GM12878 (cell line): ENCODE results near the gene PKLR. TPM values are rescaled to one million over a fixed set of nuclear protein-coding genes. Genes with fewer than 3 reads are reported as not detected.

Experiments used
- ATAC-seq: fragments of 200-7000 bp; cut with Tn5 transposase; 3 replicates; pipeline ENCODE4 v1.9.1; 2020; ENCODE audit warnings: mild to moderate bottlenecking, moderate library complexity
- BruUV-seq: library from RNA; stranded (reverse); fragments of 400-500 nt; replicated peaks from 2 replicates; lab custom pipeline; 2021; lab: Mats Ljungman, UMichigan
- CTCF ChIA-PET: fragments of 300-600 bp; sonication (Branson Sonifier 250); formaldehyde crosslinking; extraction: SDS; loops from one replicate; lab custom pipeline; 2021; ENCODE audit warnings: inconsistent platforms; lab: Yijun Ruan, JAX
- POLR2A ChIA-PET: fragments of 350-600 bp; formaldehyde crosslinking; extraction: SDS; loops from one replicate; lab custom pipeline; 2021; ENCODE audit warnings: inconsistent platforms; lab: Charles Lee
- RAD21 ChIA-PET: fragments of 300-600 bp; sonication (Branson Sonifier 250); formaldehyde crosslinking; loops from one replicate; lab custom pipeline; 2023; ENCODE audit warnings: antibody characterized with exemption; ENCODE audit not compliant: unreplicated experiment; lab: Charles Lee
- SMC1A ChIA-PET: fragments of 300-600 bp; sonication (Branson Sonifier 250); formaldehyde crosslinking; loops from one replicate; lab custom pipeline; 2023; ENCODE audit not compliant: unreplicated experiment, uncharacterized antibody; lab: Charles Lee
- DNase-seq: peaks from one replicate; pipeline ENCODE4 v3.0.0-alpha.2; 2011; ENCODE audit warnings: low read depth, low spot score
- FAIRE-seq: peaks from 3 replicates; lab custom pipeline; 2011; peaks lifted over from hg19 to GRCh38; lab: Jason Lieb, UNC
- H2AFZ ChIP-seq: 2 replicates; pipeline ENCODE4 v1.6.0; 2011; ENCODE audit warnings: low read depth, low read length, control low read depth; ENCODE audit not compliant: control insufficient read depth
- H3K27ac ChIP-seq: 2 replicates; pipeline ENCODE4 v1.5.1; 2011; ENCODE audit warnings: control low read depth; ENCODE audit not compliant: control insufficient read depth, insufficient read depth
- H3K27me3 ChIP-seq, 2 experiments: replicated peaks in 1 of 2; 2 replicates each; pipeline versions ENCODE4 v1.6.0 to v1.6.1; 2011; ENCODE audit warnings: low read length in 1 of 2; ENCODE audit not compliant: control insufficient read depth in 2 of 2, insufficient read depth in 2 of 2
- H3K36me3 ChIP-seq, 2 experiments: 2 replicates each; pipeline ENCODE4 v1.5.1; 2011; ENCODE audit warnings: low read length in 1 of 2; ENCODE audit not compliant: control insufficient read depth in 2 of 2, insufficient read depth in 2 of 2
- H3K4me1 ChIP-seq: 2 replicates; pipeline ENCODE4 v1.6.1; 2011; ENCODE audit warnings: mild to moderate bottlenecking, low read length, moderate library complexity, mixed read lengths; ENCODE audit not compliant: control insufficient read depth, insufficient read depth
- H3K4me2 ChIP-seq: 2 replicates; pipeline ENCODE4 v1.6.0; 2011; ENCODE audit warnings: control low read depth; ENCODE audit not compliant: control insufficient read depth, insufficient read depth
- H3K4me3 ChIP-seq: fragments of 200-600 bp; sonication (generic); 2 replicates; pipeline ENCODE4 v1.5.1; 2016
- H3K79me2 ChIP-seq: 2 replicates; pipeline ENCODE4 v1.6.0; 2011; ENCODE audit warnings: low read length; ENCODE audit not compliant: control insufficient read depth, insufficient read depth
- H3K9ac ChIP-seq: 2 replicates; pipeline ENCODE4 v1.8.0; 2011; ENCODE audit warnings: low read length, control low read depth, mixed read lengths; ENCODE audit not compliant: control insufficient read depth, insufficient read depth
- H3K9me3 ChIP-seq: replicated peaks from 3 replicates; pipeline ENCODE4 v1.5.1; 2011; ENCODE audit warnings: mild to moderate bottlenecking, low read length; ENCODE audit not compliant: control insufficient read depth, insufficient read depth
- H4K20me1 ChIP-seq: 2 replicates; pipeline ENCODE4 v1.6.0; 2011; ENCODE audit not compliant: control insufficient read depth, insufficient read depth
- FOXK2 ChIP-seq: fragments of 450-650 bp; IDR thresholded peaks from 2 replicates; pipeline ENCODE4 v1.6.1; 2017; ENCODE audit warnings: mild to moderate bottlenecking, moderate library complexity
- GATAD2B ChIP-seq: fragments of 450-650 bp; conservative IDR thresholded peaks from 2 replicates; pipeline ENCODE4 v1.6.1; 2017; ENCODE audit warnings: low read depth, mild to moderate bottlenecking, moderate library complexity
- MTA2 ChIP-seq: fragments of 450-650 bp; IDR thresholded peaks from 2 replicates; pipeline ENCODE4 v1.6.1; 2016; ENCODE audit warnings: low read depth, mild to moderate bottlenecking, moderate library complexity
- NFYB ChIP-seq: IDR thresholded peaks from 2 replicates; pipeline ENCODE4 v1.6.1; 2011; ENCODE audit warnings: low read depth, mild to moderate bottlenecking, low read length, improper control_type of control experiment, moderate library complexity; ENCODE audit not compliant: insufficient read depth
- NR2F1 ChIP-seq: fragments of 450-650 bp; conservative IDR thresholded peaks from 2 replicates; pipeline ENCODE4 v1.6.1; 2017; ENCODE audit warnings: mild to moderate bottlenecking
- SPI1 ChIP-seq: IDR thresholded peaks from 2 replicates; pipeline ENCODE4 v1.6.1; 2011; ENCODE audit warnings: low read depth, mild to moderate bottlenecking, low read length, moderate library complexity, borderline replicate concordance; ENCODE audit not compliant: insufficient read depth
- SRF ChIP-seq, 2 experiments: IDR thresholded peaks; 2 replicates each; pipeline ENCODE4 v1.6.1; 2011; ENCODE audit warnings: low read depth in 2 of 2, low read length in 2 of 2, mild to moderate bottlenecking in 1 of 2, moderate library complexity in 1 of 2
- STAT1 ChIP-seq: fragments of 450-650 bp; conservative IDR thresholded peaks from 2 replicates; pipeline ENCODE4 v1.6.1; 2014; ENCODE audit warnings: antibody characterized with exemption, mild to moderate bottlenecking
- ZSCAN29 ChIP-seq: fragments of 450-650 bp; IDR thresholded peaks from 2 replicates; pipeline ENCODE4 v1.6.1; 2017; ENCODE audit warnings: mild to moderate bottlenecking, moderate library complexity
- WGBS: methylation state at CpG from one replicate; pipeline ENCODE4 v1.1.6; 2016; ENCODE audit warnings: low lambda C conversion rate; ENCODE audit not compliant: insufficient replicate concordance, insufficient coverage; ENCODE audit errors: missing lambda C conversion rate; 5-methylcytosine and 5-hydroxymethylcytosine counted together
- in situ Hi-C: fragments of 300-500 bp; cut with MboI; formaldehyde crosslinking; loops from 9 replicates; pipeline ENCODE4 v1.14.3; 2018; ENCODE audit warnings: mixed read lengths
- intact Hi-C: fragments of 100-400 bp; cut with micrococcal nuclease; formaldehyde crosslinking; loops from one replicate; pipeline ENCODE4 v1.14.2; 2022; ENCODE audit not compliant: unreplicated experiment
- polyA plus RNA-seq, 11 experiments: library from polyadenylated mRNA; depleted of rRNA in 4 of 11; unstranded in 6 of 11; stranded (reverse) in 5 of 11; fragments of >200 nt; fragmentation: Nextera tagmentation in 4 of 11; fragmentation: Illumina TruSeq in 1 of 11; extraction: Ambion mirVana in 4 of 11; extraction: Trizol in 1 of 11; gene quantifications; 1 replicate in 1 of 11; 2 replicates in 10 of 11; pipeline versions ENCODE4 v1.2.1 to v1.2.3, GENCODE V29; 2011 to 2016; ENCODE audit warnings: inconsistent platforms in 2 of 11, missing spikeins in 2 of 11, low read depth in 1 of 11
- total RNA-seq, 4 experiments: library from RNA; depleted of rRNA in 3 of 4; stranded (reverse); fragments of >200 nt in 3 of 4; fragmentation: Illumina TruSeq in 1 of 4; extraction: Trizol in 1 of 4; gene quantifications; 2 replicates each; pipeline versions ENCODE4 v1.2.1 to v1.2.3, GENCODE V29; 2013 to 2021
- TF ChIP-seq, protein P1 (sequence below): fragments of 450-650 bp; IDR thresholded peaks from 2 replicates; pipeline ENCODE4 v1.6.1; 2017; ENCODE audit warnings: antibody characterized with exemption, mild to moderate bottlenecking, moderate library complexity

PKLR gene
- total and polyA plus RNA-seq, 10 of the 15 experiments (the other 5 are each of a cell fraction or from before 2014, with no cell fraction given), result 0.04 to 0.15 (median 0.08) TPM; not detected in 7

DNA sequence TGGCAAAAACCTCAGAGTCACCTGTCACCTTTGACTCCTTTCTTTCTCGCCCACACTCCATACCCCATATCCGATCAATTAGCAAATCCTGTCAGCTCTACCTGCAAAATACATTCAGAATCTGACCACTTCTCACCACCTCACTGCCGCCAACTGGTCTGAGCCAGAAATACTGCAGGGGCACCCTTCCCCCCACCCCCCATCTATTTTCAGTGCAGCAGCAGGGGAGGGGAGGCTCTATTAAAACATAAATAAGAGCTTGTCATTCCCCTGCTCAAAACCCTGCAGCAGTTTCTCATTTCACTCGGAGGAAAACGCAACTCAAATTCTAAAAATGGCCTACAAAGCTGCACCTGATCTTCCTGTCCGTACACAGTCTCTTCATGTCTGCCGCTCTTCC, 3.9 kb downstream of the PKLR start:
- H3K9ac ChIP-seq, result no peak overlapping the region
- CTCF ChIA-PET, result no interaction called here
- H3K79me2 ChIP-seq, result no peaks in the 10 kb centered on the region
- WGBS, result 22% methylated on average over 7 of the region's 7 CpGs
- ATAC-seq (peak; percentile 39), FAIRE-seq (peak; percentile 61), DNase-seq (no peak)
- H3K27ac ChIP-seq, result no peak overlapping the region
- no peaks in the 10 kb centered on the region; a peak in 1 of 4 replicates for H3K27me3 ChIP-seq
- no peaks in the 10 kb centered on the region for H3K36me3 ChIP-seq
- no peak overlapping the region for H3K4me3 ChIP-seq
- SMC1A ChIA-PET, result interaction anchor here (1.0 kb wide), 1 partner anchor 19 kb away, joined by 3 read pairs; no protein-coding TSS in a partner anchor
- no peaks in the 10 kb centered on the region for H4K20me1 ChIP-seq
- POLR2A ChIA-PET, result interaction anchor here (0.5 to 1.3 kb wide), 3 partner anchors 11 to 37 kb away, joined by 4 to 8 read pairs (median 5); partner anchors contain the start of gene FDPS
- no peak overlapping the region for H3K4me2 ChIP-seq
- RAD21 ChIA-PET, result no interaction called here
- intact Hi-C loops (no loop called here), in situ Hi-C loops (no loop called here)
- H3K9me3 ChIP-seq, result no peaks in the 10 kb centered on the region
- no TSS peak for BruUV-seq
- H3K4me1 ChIP-seq, result peaks cover 3% of the 10 kb centered on the region; the same call in 1 of the 2 replicates
- peak; percentile 35; the same call in 1 of the 2 replicates for TF ChIP-seq NR2F1
- no peak for TF ChIP-seq NFYB
- TF ChIP-seq, all 136 proteins: peak for 1
- H2AFZ ChIP-seq, result peak overlapping the region; percentile 70

DNA sequence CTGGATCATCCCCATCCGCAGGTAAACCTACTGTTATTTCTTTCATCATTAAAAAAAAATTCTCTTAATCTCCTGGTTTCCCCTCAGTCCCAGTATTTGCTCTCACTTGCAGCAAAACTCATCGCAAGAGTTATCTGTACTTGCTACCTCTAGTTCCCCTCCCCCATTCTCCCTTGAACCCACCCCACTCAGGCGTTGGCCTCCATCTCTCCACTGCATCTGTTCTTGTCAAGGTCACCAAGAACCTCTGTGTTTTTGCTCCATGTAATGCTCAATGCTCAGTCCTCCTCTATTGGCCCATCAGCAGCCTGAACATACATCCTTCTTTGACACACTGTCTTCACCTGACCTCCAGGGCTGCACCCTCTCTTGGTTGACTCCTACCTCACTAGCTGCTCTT, 4.6 kb downstream of the PKLR start:
- no peak for FAIRE-seq
- ChIA-PET CTCF (no interaction called here), POLR2A (interaction anchor here (0.5 to 1.3 kb wide), 3 partner anchors 11 to 37 kb away, joined by 4 to 8 read pairs (median 5); partner anchors contain the start of gene FDPS), RAD21 (no interaction called here), SMC1A (interaction anchor here (1.0 kb wide), 1 partner anchor 18 kb away, joined by 3 read pairs; no protein-coding TSS in a partner anchor)
- Histone ChIP-seq H2AFZ (no peak overlapping the region), H3K4me1 (peaks cover 3% of the 10 kb centered on the region; the same call in 1 of the 2 replicates), H3K36me3 (no peaks in the 10 kb centered on the region), H3K27ac (no peak overlapping the region), H3K9me3 (no peaks in the 10 kb centered on the region), H3K27me3 (no peaks in the 10 kb centered on the region; a peak in 1 of 4 replicates), H3K4me2 (no peak overlapping the region), H4K20me1 (no peaks in the 10 kb centered on the region), H3K4me3 (no peak overlapping the region), H3K79me2 (no peaks in the 10 kb centered on the region), H3K9ac (no peak overlapping the region)
- intact Hi-C loops, result no loop called here
- in situ Hi-C loops, result no loop called here
- ATAC-seq, result no peak
- 74% methylated on average over 3 of the region's 3 CpGs for WGBS
- BruUV-seq, result no TSS peak
- no peak for DNase-seq
- TF ChIP-seq, protein P1, sequence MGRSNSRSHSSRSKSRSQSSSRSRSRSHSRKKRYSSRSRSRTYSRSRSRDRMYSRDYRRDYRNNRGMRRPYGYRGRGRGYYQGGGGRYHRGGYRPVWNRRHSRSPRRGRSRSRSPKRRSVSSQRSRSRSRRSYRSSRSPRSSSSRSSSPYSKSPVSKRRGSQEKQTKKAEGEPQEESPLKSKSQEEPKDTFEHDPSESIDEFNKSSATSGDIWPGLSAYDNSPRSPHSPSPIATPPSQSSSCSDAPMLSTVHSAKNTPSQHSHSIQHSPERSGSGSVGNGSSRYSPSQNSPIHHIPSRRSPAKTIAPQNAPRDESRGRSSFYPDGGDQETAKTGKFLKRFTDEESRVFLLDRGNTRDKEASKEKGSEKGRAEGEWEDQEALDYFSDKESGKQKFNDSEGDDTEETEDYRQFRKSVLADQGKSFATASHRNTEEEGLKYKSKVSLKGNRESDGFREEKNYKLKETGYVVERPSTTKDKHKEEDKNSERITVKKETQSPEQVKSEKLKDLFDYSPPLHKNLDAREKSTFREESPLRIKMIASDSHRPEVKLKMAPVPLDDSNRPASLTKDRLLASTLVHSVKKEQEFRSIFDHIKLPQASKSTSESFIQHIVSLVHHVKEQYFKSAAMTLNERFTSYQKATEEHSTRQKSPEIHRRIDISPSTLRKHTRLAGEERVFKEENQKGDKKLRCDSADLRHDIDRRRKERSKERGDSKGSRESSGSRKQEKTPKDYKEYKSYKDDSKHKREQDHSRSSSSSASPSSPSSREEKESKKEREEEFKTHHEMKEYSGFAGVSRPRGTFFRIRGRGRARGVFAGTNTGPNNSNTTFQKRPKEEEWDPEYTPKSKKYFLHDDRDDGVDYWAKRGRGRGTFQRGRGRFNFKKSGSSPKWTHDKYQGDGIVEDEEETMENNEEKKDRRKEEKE, result no peak
- TF ChIP-seq SRF (IDR thresholded peaks at IDR 0.05; ENCODE audit: low read depth in 2 of 2, low read length in 2 of 2) (no peak), MTA2 (no peak), GATAD2B (no peak), SPI1 (no peak), STAT1 (no peak), ZSCAN29 (no peak), FOXK2 (no peak)
